ENCODE data around the gene BMPER. TPM values are rescaled to one million over a fixed set of nuclear protein-coding genes. Genes with fewer than 3 reads are reported as not detected.

BMPER gene
- polyA plus RNA-seq, 1 donor from 2014 or later, result 2.1 TPM

- H3K79me2 ChIP-seq (replicated peaks; ENCODE audit: insufficient read depth, low read length), result no peaks in the 10 kb centered on the region
- no peaks in the 10 kb centered on the region for H4K20me1 ChIP-seq (ENCODE audit: insufficient read depth)
- no peak overlapping the region for H3K27ac ChIP-seq (ENCODE audit: low read length)
- no peaks in the 10 kb centered on the region for H3K9me2 ChIP-seq (ENCODE audit: insufficient read depth, low read length)
- no peak overlapping the region for H2AFZ ChIP-seq (ENCODE audit: low read depth, low read length)
- H3K4me2 ChIP-seq (ENCODE audit: low read length), result no peak overlapping the region
- no peak overlapping the region for H3K4me3 ChIP-seq (ENCODE audit: low read length)
- TF ChIP-seq RAD21 (conservative IDR thresholded peaks at IDR 0.05) (no peak), EP300 (conservative IDR thresholded peaks at IDR 0.05; ENCODE audit: poor library complexity, severe bottlenecking) (no peak), POLR2AphosphoS5 (IDR thresholded peaks at IDR 0.05) (no peak), EZH2 (IDR thresholded peaks at IDR 0.05; ENCODE audit: borderline replicate concordance, insufficient read depth, low read length, poor library complexity, severe bottlenecking) (no peak), REST (IDR thresholded peaks at IDR 0.05; ENCODE audit: borderline replicate concordance) (no peak), MXI1 (conservative IDR thresholded peaks at IDR 0.05; ENCODE audit: poor library complexity, severe bottlenecking) (no peak), CTCF (IDR thresholded peaks at IDR 0.05; ENCODE audit: poor library complexity, severe bottlenecking) (no peak), TAF1 (IDR thresholded peaks at IDR 0.05; ENCODE audit: low read depth) (no peak), SMC3 (conservative IDR thresholded peaks at IDR 0.05; ENCODE audit: poor library complexity) (no peak)
- no peaks in the 10 kb centered on the region for H3K9me3 ChIP-seq (ENCODE audit: low read length)
- no peak overlapping the region for H3K9ac ChIP-seq (ENCODE audit: low read length)
- no peaks in the 10 kb centered on the region for H3F3A ChIP-seq (ENCODE audit: insufficient read depth, low read length, poor library complexity, severe bottlenecking)
- no peaks in the 10 kb centered on the region for H3K27me3 ChIP-seq (ENCODE audit: insufficient read depth, low read depth, low read length)
- no peaks in the 10 kb centered on the region for H3K36me3 ChIP-seq (ENCODE audit: insufficient read depth, low read length)
Observed at GRCh38 chr7:33883671-33883965, 21.7 kb upstream of the BMPER start.

GRCh38 chr7:33885290-33886148 is 19.8 kb upstream of the BMPER start:
- Histone ChIP-seq H3K27ac (ENCODE audit: low read length) (no peak overlapping the region), H3K9me2 (ENCODE audit: insufficient read depth, low read length) (no peaks in the 10 kb centered on the region), H3K9me3 (ENCODE audit: low read length) (no peaks in the 10 kb centered on the region), H3K36me3 (ENCODE audit: insufficient read depth, low read length) (no peaks in the 10 kb centered on the region), H4K20me1 (ENCODE audit: insufficient read depth) (no peaks in the 10 kb centered on the region), H3K79me2 (replicated peaks; ENCODE audit: insufficient read depth, low read length) (no peaks in the 10 kb centered on the region), H3K9ac (ENCODE audit: low read length) (no peak overlapping the region), H2AFZ (ENCODE audit: low read depth, low read length) (no peak overlapping the region), H3K4me3 (ENCODE audit: low read length) (no peak overlapping the region), H3K27me3 (ENCODE audit: insufficient read depth, low read depth, low read length) (no peaks in the 10 kb centered on the region), H3K4me2 (ENCODE audit: low read length) (no peak overlapping the region), H3F3A (ENCODE audit: insufficient read depth, low read length, poor library complexity, severe bottlenecking) (no peaks in the 10 kb centered on the region)
- no peak for TF ChIP-seq CTCF (IDR thresholded peaks at IDR 0.05; ENCODE audit: poor library complexity, severe bottlenecking)

Data from neural cell (in vitro differentiated cells).